ENCODE measurements around the gene OR5A1. TPM values are rescaled to one million over a fixed set of nuclear protein-coding genes. Genes with fewer than 3 reads are reported as not detected.

The OR5A1 gene
- total and polyA plus RNA-seq, 2 donors (not counting 1 experiment from before 2014, with no cell fraction given) = not detected

GRCh38 chr11:59400461-59401261 is 35.6 kb upstream of the OR5A1 start:
- intact Hi-C loops (cut with micrococcal nuclease) = no loop called here
- no peaks in the 10 kb centered on the region for H3K27me3 ChIP-seq (replicated peaks in 1 of 4; ENCODE audit: control extremely low read depth in 1 of 4, control insufficient read depth in 3 of 4, insufficient read depth in 4 of 4, low read length in 3 of 4)
- H4K20me1 ChIP-seq (ENCODE audit: control insufficient read depth, insufficient read depth, low read length, poor library complexity, severe bottlenecking) = no peaks in the 10 kb centered on the region
- peaks cover 0 to 12% (median 3%) of the 10 kb centered on the region in 3 donors for H3K9me3 ChIP-seq (ENCODE audit: control extremely low read depth in 1 of 3, control insufficient read depth in 2 of 3, insufficient read depth in 1 of 3, low read length in 2 of 3)
- H3K4me3 ChIP-seq (ENCODE audit: control extremely low read depth in 1 of 5, extremely low read depth in 1 of 5, insufficient read depth in 1 of 5, low read depth in 2 of 5, low read length in 4 of 5) = no peak overlapping the region
- H3K27ac ChIP-seq (ENCODE audit: low read length in 2 of 2) = no peak overlapping the region
- WGBS (ENCODE audit: insufficient coverage) = 95% methylated on average over 3 of the region's 3 CpGs
- TF ChIP-seq EZH2 (IDR thresholded peaks at IDR 0.05; ENCODE audit: borderline replicate concordance, insufficient read depth, low read depth, low read length, poor library complexity, severe bottlenecking) (no peak), CTCF (IDR thresholded peaks at IDR 0.05) (no peak)
- Mint-ChIP-seq H3K27me3 (no peaks in the 10 kb centered on the region), H3K9me3 (ENCODE audit: insufficient read depth) (peaks cover 4% of the 10 kb centered on the region), H3K4me1 (no peaks in the 10 kb centered on the region), H3K27ac (no peak overlapping the region), H3K4me3 (no peak overlapping the region)
- H3K4me2 ChIP-seq (replicated peaks; ENCODE audit: low read depth, low read length, poor library complexity, severe bottlenecking) = no peak overlapping the region
- ChIA-PET POLR2A (no interaction called here), CTCF (interaction anchor here (0.8 to 1.2 kb wide), 3 partner anchors 9 to 29 kb away, joined by 4 read pairs; no protein-coding TSS in a partner anchor)
- no peak overlapping the region for H3K9ac ChIP-seq (ENCODE audit: low read length)
- DNase-seq (no peak), ATAC-seq (ENCODE audit: low read depth) (no peak)
- H3K36me3 ChIP-seq (replicated peaks in 1 of 2; ENCODE audit: control extremely low read depth in 1 of 2, control insufficient read depth in 1 of 2, extremely low read depth in 1 of 2, insufficient read depth in 2 of 2, low read length in 1 of 2) = no peaks in the 10 kb centered on the region
- H3K79me2 ChIP-seq (ENCODE audit: control insufficient read depth, insufficient read depth, low read length) = no peaks in the 10 kb centered on the region
- no peaks in the 10 kb centered on the region for H3K4me1 ChIP-seq (ENCODE audit: control insufficient read depth in 2 of 2, insufficient read depth in 2 of 2, low read length in 2 of 2)
- H2AFZ ChIP-seq (ENCODE audit: insufficient read depth, low read depth, low read length, poor library complexity, severe bottlenecking) = no peak overlapping the region

- intact Hi-C loops (cut with micrococcal nuclease) = no loop called here
- Histone ChIP-seq H3K4me3 (ENCODE audit: control extremely low read depth in 1 of 5, extremely low read depth in 1 of 5, insufficient read depth in 1 of 5, low read depth in 2 of 5, low read length in 4 of 5) (no peak overlapping the region), H3K4me2 (replicated peaks; ENCODE audit: low read depth, low read length, poor library complexity, severe bottlenecking) (no peak overlapping the region), H3K27me3 (replicated peaks in 1 of 4; ENCODE audit: control extremely low read depth in 1 of 4, control insufficient read depth in 3 of 4, insufficient read depth in 4 of 4, low read length in 3 of 4) (no peaks in the 10 kb centered on the region), H2AFZ (ENCODE audit: insufficient read depth, low read depth, low read length, poor library complexity, severe bottlenecking) (no peak overlapping the region), H3K4me1 (ENCODE audit: control insufficient read depth in 2 of 2, insufficient read depth in 2 of 2, low read length in 2 of 2) (no peaks in the 10 kb centered on the region), H3K79me2 (ENCODE audit: control insufficient read depth, insufficient read depth, low read length) (no peaks in the 10 kb centered on the region), H3K9me3 (ENCODE audit: control extremely low read depth in 1 of 3, control insufficient read depth in 2 of 3, insufficient read depth in 1 of 3, low read length in 2 of 3) (peaks cover 0 to 12% (median 3%) of the 10 kb centered on the region in 3 donors), H3K27ac (ENCODE audit: low read length in 2 of 2) (no peak overlapping the region), H4K20me1 (ENCODE audit: control insufficient read depth, insufficient read depth, low read length, poor library complexity, severe bottlenecking) (no peaks in the 10 kb centered on the region), H3K9ac (ENCODE audit: low read length) (no peak overlapping the region), H3K36me3 (replicated peaks in 1 of 2; ENCODE audit: control extremely low read depth in 1 of 2, control insufficient read depth in 1 of 2, extremely low read depth in 1 of 2, insufficient read depth in 2 of 2, low read length in 1 of 2) (no peaks in the 10 kb centered on the region)
- H3K4me1 Mint-ChIP-seq = no peaks in the 10 kb centered on the region
- ATAC-seq (ENCODE audit: low read depth) (no peak), DNase-seq (no peak)
- no peak for TF ChIP-seq CTCF (IDR thresholded peaks at IDR 0.05)
- TF ChIP-seq EZH2 (IDR thresholded peaks at IDR 0.05; ENCODE audit: borderline replicate concordance, insufficient read depth, low read depth, low read length, poor library complexity, severe bottlenecking) = no peak
- peaks cover 4% of the 10 kb centered on the region for H3K9me3 Mint-ChIP-seq (ENCODE audit: insufficient read depth)
- WGBS (ENCODE audit: insufficient coverage) = 83% methylated on average over 1 of the region's 2 CpGs
- POLR2A ChIA-PET = no interaction called here
- no peaks in the 10 kb centered on the region for H3K27me3 Mint-ChIP-seq
- no peak overlapping the region for H3K27ac Mint-ChIP-seq
- H3K4me3 Mint-ChIP-seq = no peak overlapping the region
- CTCF ChIA-PET = interaction anchor here (1.2 kb wide), 1 partner anchor 28 kb away, joined by 4 read pairs; no protein-coding TSS in a partner anchor
Observed at GRCh38 chr11:59401262-59401552, 35.1 kb upstream of the OR5A1 start.

All from B cell (primary cell).